HG03025 (cell line): Measurements from ENCODE around the gene MARCHF10.

Experiments used
- ATAC-seq: cut with Tn5 transposase; IDR thresholded peaks from one replicate; pipeline ENCODE4 v1.9.1; 2021; ENCODE audit warnings: mild to moderate bottlenecking, moderate library complexity; ENCODE audit not compliant: unreplicated experiment, low FRiP score

MARCHF10 gene

DNA sequence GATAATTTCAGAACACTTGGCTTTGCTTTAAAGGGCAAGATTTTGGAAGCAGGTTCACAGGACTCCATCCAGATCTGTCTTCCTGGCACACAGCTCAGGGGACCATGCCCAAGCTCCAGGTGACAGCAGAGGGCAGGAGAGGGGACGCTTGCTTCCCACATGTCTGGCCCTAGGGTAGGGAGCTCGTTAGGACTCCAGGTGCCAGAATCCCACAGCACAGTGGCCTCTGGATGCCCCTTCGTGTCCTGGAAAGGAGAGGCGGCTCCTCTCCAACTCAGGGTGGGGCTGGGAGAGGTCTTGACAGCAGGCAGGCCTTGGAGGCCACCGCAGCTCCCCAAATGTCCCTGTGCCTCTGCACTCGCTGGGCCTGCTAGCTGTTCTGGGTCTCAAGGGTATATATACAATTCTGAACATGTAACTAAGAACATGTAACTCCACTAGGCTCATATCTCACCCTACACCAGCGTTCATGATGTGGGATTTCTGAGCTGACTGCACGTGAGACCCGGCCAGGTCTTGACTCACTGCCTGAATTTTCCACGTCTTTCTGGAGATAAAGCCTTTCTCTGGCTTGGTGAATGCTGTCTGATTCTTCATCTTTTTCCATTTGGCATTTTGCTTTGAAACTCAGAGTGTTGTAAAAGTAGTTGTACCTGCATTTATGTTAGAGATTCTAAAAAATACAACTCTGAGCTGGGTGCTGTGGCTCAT is 52.8 kb downstream of the MARCHF10 start:
- no peak for ATAC-seq

DNA sequence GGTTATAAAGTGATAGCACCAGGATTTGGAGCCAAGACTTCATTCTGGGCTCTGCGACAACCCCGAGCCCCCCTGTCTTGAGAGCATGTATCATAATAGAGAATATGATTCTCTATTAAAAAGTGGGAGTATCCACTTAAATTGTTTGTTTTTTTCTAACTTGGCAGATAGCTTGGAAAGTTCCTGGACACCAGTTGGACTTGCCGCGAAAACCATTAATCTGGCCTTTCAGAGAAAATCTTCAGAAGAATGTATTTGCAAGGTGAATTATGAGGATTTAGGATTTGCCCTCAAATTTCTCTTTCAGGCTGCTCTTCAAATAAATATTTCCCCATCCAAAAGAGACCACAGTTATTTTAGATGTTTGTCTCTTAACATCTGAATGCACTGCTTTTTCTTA is 53.5 kb downstream of the MARCHF10 start:
- no peak for ATAC-seq

DNA sequence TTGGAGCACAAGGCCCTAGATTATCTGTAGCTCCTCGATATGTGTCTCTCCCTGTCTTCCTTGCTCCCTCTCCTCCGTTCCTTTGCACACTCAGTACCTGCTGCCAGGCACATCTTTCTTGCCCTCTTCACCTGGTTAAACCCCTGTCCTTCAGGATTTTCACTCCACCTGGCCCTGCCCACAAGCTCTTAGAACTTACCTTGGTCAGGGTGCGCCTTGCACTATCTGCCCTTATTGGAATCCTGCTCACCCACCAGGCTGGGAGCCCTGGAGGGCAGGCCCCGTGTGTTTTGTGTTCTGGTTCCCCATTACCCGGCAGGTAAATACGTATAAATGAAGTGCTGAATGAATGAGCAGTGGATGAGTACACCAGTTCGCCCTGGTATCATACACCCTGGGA is 54.6 kb downstream of the MARCHF10 start:
- no peak for ATAC-seq

DNA sequence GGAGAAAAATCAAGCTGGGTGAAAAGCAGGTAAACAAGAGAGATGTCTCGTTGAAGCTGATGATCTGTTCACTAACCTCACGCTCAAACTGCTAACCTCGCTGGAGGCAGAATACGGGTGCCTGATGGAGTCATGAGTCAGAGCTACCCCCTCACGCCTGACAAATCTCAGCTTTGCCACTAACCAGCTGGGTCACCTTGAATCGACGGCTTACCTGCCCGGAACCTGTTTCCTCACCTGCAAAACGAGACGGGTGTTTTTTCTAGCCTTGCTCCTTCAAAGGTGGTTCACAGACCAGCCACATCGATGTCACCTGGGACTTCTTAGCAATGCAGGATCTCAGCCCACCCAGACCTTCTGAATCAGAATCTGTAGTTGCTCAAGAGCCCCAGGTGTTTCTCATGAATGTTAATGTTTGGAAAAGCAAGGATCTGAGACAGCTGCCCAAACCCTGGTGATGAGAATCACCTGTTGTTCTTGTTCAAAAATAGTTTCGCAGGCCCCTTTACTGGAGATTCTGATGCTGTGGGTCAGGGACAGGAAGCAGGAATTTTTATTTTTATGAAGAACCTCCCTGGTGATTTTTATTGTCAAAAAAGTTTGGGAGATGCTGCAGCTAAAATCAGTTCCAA is 56.9 kb downstream of the MARCHF10 start:
- ATAC-seq = no peak

DNA sequence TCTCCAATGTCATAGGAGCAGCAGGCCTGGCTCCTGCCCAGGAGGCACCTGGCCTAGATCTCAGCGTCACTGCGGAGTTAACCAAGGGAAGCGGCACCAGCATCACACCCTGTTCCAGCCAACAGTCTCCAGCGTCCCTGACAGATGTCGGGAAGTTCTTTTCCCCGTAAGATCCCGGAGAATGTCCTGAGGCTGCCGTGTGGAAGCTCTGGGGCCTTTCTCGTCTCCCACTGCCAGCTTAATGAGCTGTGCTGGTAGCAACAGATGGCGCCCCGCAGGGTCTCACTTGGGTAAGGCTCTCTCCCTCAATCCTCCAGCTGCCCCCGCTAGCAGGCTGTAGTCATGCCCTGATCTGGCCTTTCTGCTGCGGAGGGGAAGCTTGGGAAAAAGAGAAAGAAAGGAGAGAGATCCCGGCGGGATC is 57.5 kb downstream of the MARCHF10 start:
- no peak for ATAC-seq

DNA sequence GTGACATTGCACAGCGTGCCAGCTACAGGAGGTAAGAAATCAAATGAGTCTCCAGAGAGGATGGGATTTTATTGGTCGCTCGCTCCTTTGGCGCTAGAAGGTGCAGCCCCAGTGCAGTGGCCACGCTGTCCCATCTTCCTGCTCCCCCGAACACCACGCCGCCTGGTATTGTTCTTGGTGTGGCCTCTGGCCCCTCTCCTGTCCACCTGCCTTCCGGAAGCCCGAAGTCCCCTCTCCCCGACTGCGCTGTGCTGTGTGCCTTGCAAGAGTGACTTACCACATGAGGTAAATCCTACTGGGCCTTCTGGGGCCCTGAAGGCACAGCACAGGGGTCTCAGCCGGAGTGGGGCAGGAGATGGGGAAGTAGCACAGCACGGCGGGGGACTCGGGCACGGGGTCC is 58.2 kb downstream of the MARCHF10 start:
- ATAC-seq = no peak

DNA sequence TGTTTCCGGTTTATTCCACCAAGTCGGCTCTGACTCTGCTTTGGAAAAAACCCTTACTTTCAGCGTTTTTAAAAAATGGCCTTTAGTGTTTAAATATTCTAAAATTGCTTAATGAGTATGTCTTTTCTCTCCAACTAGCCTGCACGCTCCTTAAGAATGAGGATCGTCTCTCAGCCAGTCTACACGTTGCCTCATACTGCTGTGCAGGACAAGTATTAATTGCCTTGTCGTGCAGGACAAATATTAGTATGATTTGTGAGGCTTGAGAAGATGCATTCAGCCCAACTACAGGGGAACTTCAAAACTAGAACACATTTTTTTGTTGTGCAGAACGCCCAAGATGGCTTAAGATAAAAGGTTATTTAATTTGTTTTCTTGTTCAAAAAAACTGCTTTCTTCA is 61.2 kb downstream of the MARCHF10 start:
- ATAC-seq = no peak

DNA sequence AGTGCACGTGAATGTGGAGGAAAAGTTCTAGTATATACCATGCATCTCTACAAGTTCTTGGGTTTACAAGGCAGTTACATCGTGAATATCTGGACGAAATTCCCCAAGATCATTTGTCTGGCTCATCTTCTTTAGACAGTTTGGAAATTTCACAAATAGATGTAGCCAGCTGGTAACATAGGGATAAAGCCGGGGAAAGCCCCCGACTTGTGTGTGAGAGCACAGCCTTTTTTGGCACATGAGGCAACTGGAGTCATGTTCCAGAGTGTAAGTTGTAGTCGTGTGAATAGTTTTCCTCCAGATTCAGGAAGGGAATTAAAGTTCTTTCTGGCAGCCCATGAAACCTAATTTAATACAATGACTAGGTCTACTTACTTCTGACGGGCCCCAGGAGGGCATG is 62.3 kb downstream of the MARCHF10 start:
- no peak for ATAC-seq

DNA sequence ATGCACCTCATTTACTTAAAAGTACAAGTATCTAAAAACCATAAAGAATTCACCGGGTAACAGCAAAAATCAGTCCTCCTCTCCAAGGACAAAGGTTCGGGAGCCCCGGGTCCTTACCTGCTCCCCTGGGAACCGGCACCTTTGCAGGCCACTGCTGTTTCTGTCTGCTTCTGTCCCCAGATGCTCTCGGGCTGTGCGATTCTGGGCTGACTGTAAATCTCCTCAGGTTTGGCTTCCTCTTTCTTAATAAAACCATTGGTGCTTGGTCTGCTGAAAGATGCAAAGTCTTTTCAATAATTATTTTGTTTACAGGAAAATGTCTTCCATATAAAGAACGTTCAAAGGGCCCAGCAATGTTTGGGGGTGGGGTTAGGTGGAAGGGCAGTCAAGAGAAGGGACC is 63.9 kb downstream of the MARCHF10 start:
- no peak for ATAC-seq

DNA sequence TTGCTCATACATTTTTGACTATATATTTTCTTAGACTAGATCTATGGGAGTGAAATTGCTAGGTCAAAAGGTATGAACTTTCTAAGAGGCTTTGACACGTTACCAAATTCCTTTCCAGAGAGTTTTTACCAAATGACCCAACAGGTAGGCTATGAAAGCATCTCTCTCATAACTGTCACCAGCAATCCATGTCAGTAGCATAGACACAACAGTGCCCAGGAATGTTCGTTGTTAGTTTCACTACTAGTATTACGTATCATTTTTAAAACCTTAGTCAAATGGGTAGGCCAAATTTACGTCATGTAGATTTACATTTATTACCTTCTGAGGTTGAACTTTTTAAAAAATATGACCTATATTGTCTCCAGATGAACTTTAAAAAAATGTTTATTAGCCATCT is 66.8 kb downstream of the MARCHF10 start:
- no peak for ATAC-seq

DNA sequence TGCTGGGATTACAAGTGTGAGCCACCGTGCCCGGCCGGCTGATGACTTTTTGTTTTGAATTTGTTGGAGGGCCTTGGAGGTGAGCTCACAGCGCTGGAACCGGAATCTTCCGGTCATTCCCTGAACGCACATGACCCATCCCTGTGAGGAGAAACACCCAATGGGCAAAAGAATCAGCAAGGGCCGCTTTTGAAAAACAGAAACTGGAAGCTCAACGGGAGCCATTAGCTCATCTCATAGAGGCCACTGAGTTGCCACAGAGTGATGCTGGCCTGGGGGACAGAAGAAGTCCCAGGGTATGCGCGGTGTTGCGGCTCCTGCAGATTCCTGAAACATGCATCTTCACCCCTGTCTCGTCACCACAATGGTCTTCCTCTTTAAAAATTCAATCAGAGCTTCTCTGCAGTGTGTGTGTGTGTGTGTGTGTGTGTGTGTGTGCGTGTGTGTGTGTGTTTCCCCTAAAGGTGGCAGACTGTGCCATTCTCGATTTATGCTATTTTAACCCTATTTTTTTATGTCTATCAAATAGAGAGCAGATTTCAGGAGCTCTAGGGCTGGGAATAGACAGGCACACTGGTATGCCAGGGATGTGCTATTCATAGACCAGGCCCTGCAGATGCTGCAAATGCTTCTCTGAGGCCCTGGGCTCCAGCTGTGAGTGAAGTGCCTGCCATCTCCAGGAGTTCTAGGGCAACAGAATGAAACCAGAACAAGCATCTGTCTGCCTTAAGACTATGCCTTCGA is 68.3 kb downstream of the MARCHF10 start:
- ATAC-seq = no peak

DNA sequence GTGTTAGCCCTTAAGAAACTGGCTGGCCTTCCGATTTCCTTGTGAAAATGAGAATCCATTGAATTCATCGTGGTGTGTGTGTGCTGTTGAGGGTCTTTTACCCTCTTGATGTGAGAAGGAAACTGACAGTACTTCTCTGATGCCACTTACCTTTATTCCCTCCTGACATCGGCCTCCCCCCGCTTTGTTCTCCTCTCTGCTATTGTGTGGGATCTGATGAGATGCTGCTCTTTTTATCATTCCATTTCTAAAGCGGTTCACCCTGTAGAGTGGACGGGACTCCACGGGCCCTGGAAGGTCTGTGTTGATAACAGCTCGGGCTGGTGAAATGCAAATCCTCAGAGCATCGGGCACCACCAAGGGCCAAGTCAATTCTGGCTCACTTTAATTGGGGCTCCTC is 69.8 kb downstream of the MARCHF10 start:
- no peak for ATAC-seq

DNA sequence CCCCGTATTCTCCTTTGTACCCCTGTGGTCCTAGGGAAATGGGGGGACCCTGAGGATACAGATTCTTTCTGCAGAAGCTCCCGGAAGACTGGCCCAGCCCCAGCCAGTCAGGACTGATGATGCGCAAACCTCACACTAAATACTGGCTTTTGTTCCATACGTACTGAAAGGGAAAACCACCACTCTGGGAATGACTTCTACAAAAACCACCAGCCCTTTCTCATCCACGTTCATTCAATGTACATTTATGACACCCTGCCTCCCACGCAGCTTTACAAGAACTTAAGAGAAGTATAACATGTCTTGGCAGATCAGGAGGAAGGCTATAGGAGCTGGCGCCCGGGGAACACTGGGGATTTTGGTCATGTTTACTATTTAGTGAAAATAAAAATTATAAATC is 70.6 kb downstream of the MARCHF10 start:
- no peak for ATAC-seq

DNA sequence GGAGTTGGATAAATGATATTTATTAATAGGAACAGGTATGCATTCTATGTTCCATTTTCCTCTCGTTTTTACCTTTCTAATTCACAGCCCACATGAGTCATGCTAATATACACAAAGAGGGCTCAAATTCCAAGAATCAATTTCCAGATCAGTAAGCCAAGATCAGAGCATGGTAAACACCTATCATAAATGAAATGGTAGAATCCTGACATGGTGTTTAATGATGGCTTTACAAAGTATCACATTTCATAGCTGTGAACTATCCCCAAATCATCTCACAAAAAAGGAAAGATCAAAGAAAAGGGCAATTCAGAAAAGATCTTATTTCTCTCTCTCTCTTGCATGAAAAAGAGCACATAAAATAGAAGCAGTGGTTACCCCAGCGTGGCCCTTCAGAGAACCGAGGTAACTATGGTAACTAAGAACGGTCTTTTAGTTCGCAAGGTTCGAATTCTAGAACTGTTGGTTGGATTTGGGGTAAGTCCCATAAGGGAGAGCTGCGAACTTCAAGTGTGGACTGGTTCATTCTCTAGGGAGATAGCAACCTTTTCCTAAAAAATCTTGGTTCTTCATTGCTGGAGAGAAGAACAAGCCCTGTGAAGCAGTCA is 73.0 kb downstream of the MARCHF10 start:
- no peak for ATAC-seq

DNA sequence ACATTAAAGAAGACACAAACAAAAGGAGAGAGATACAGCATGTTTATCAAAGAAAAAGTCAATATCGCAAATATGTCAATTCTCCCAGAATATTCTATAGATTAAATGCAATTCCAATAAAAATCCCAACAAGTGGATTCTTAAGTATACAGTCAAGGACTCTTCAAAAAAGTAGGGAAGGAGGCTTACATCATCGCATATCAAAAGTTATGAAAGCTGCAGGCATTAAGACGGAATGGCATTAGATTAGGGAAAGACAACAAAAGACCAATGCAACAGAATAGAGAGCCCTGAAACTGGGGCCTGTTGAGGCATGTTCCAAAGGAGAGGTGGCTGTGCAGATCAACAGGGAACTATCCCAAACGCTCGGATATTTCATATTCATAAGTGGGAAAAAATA is 76.0 kb downstream of the MARCHF10 start:
- ATAC-seq = no peak

DNA sequence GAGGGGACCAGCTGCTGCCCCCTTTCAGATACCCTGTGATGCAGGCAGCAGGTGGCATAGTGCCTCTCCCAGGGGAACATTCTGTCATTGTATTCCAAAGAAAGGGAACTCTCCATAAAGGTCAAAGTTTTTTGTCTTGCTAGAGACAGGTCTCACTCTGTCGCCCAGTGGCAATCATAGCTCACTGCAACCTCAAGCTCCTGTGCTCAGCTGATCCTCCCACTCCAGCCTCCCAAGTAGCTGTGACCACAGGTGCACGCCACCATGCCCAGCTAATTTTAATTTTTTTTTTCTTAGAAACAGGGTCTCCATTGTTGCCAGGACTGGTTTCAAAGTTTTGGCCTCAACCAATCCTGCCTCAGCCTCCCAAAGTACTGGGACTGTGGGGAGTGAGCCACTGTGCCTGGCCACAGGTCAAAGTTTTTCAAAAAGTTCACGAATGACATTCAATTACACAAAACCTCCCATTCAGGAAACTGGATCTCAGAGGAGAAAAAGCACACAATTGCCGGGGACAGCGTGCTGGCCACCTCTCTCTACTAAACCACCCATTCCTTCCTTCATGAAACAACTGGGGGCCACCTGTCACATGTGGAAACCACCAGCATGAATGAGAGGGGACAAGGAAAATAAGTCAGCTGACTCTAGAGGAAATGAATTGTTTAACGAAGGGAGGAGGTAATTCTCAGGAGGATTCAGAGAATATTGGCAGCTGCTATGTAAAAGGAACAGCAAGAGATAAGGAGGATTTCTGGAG is 80.0 kb downstream of the MARCHF10 start:
- no peak for ATAC-seq

DNA sequence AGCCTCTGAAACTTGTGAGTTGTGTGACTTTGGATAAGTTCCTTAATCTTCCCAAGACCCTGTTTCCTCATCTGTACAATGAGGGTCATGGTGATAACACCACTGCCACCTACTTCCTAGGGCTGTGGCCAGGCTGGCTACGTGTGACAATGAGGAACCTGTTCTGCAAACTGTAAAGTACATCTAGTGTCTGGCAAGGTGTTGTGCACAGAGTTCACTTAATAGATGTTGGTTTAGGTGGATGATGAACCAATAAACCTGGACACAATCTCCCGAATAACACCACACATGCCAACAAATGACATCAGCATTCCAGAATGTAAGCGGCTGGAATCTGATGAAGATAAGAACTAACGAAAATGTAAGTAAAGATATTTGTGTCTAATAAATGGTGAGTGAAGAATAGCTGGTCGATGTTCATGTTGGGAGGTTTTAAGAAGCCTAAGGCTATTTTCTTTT is 82.3 kb downstream of the MARCHF10 start:
- ATAC-seq = no peak

DNA sequence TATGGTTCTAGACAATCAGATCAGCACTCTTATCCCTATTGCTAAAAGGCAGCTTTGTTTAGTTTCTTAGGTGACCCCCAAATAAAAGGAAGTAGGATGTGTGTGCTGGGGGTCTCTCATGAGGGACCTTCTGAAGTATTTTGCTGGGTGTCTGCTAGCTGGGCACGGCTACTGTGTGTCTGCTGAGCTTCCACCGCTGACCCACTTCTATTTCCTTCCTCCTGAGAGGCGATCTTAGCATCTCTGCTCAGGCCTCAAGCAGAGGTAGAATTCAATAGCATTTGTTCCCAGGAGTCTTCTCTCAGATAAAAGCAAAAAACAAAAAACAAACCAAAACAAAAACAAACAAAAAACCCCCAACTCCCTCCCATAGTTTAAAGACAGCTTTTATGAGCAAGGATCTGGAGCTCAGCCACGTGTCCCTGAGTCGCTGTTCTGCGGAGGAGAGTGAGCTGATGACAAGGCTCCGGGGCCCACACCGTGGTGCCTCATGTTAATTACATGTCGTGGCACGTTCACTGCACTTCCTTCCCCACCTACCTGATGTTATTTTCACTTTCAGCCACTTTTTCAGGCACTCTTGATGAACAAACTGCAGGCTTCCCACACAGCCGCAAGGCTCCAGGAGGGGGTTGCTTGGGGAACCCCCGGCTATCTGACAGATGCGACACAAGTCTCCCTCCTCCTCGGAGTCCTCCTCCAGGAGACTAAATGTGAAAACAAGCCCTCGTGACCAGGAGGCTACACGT is 83.5 kb downstream of the MARCHF10 start:
- ATAC-seq = peak; percentile 92

DNA sequence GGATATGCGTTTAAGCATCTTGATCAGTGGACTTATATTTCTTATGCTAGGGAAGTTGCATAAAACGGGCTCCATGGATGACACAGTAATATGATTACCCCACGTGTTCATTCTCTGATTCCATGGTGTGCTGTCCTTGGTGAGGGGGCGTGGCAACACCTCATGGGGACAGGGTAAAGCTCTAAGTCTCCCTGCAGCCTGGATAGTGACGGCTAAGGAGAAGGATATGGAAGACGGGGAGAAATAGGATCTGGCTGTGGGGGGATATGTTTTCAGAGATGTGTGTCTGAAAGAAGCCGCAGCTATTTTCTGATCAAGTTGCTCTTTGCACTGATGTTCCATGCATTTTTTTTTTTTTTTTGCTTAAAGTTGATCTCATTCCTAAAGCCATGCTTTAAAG is 84.3 kb downstream of the MARCHF10 start:
- ATAC-seq = no peak

DNA sequence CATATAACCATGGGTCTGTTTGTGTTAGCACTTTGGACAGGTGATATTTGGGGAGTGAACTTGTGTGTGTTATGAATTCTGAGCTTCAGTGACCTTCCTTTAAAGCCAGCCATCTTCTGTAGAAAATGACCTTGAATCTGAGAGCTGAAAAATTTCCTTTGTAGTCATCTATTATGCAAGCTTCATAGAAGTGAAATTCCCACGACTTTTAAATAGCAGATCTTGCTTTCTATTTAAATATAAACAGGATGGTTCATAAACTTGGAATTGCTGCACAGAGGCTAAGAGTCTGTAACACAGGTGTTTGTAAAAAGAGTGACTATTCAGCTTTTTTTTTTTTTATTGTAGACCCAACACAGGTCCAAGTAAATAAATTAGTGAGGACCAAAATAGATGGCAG is 85.5 kb downstream of the MARCHF10 start:
- no peak for ATAC-seq
